ENCODE measurements around the gene TP53BP2.
A peak's percentile ranks its signal among the peaks of the same experiment; 100 is the strongest.

Gene TP53BP2

DNA sequence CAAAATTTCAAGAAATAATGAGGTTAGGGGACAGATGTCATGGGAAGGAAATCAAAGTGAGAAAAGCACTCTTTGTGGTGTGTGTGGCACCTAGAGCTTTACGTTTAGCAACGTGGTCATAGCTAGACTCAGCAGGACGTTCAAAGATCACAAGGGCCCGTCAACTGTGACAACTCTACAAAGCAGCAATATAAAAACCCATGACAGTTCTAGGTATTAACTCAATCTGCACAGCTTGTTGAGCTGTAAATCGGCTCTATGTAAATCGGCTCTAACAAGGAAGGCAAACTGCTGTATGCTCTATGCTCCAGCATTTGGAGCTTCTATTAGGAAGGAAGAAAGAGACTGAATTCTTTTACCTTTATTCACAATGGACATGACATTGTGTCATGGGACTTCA is 64.8 kb downstream of the TP53BP2 start:
- H3K4me1 ChIP-seq (ENCODE audit: control insufficient read depth in 5 of 5, insufficient read depth in 5 of 5, low read length in 5 of 5) = peaks cover 0 to 8% (median 2%) of the 10 kb centered on the region in 5 donors
- no peak overlapping the region for H3K27ac ChIP-seq (ENCODE audit: low read depth, low read length)
- H3K9ac ChIP-seq (ENCODE audit: low read length in 5 of 5) = no peak overlapping the region
- no peak overlapping the region for H3K4me3 ChIP-seq (ENCODE audit: low read depth in 1 of 5, low read length in 5 of 5)
- no peaks in the 10 kb centered on the region for H3K27me3 ChIP-seq (ENCODE audit: control insufficient read depth in 5 of 5, insufficient read depth in 4 of 5, low read length in 5 of 5)
- peaks cover 10 to 48% (median 40%) of the 10 kb centered on the region in 5 donors for H3K36me3 ChIP-seq (ENCODE audit: control insufficient read depth in 5 of 5, insufficient read depth in 5 of 5, low read length in 5 of 5)
- H3K9me3 ChIP-seq (ENCODE audit: control insufficient read depth in 5 of 5, low read length in 5 of 5) = no peaks in the 10 kb centered on the region

DNA sequence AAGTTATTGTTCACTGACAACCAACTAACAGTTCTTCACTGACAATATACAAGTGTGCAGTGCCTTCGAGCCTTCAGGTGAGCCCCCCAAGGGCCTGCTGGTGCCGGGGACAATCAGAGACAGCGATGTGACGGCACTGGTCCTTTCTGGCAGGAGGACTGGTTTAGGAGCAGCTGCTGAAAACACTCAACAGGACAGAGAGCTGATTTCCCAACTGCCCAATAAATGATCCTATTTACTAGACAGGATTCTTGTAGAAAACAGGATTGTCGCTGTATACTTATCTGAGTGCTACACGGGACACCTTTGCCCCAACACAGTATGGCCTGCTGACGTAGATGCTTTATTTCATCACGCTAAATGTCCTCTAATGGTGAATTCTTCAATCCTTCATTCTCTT is 65.4 kb downstream of the TP53BP2 start:
- H3K4me3 ChIP-seq (ENCODE audit: low read depth in 1 of 5, low read length in 5 of 5) = no peak overlapping the region
- peaks cover 10 to 54% (median 43%) of the 10 kb centered on the region in 5 donors for H3K36me3 ChIP-seq (ENCODE audit: control insufficient read depth in 5 of 5, insufficient read depth in 5 of 5, low read length in 5 of 5)
- H3K4me1 ChIP-seq (ENCODE audit: control insufficient read depth in 5 of 5, insufficient read depth in 5 of 5, low read length in 5 of 5) = peaks cover 2 to 15% (median 4%) of the 10 kb centered on the region in 5 donors
- H3K9me3 ChIP-seq (ENCODE audit: control insufficient read depth in 5 of 5, low read length in 5 of 5) = no peaks in the 10 kb centered on the region
- H3K27ac ChIP-seq (ENCODE audit: low read depth, low read length) = no peak overlapping the region
- no peak overlapping the region for H3K9ac ChIP-seq (ENCODE audit: low read length in 5 of 5)
- H3K27me3 ChIP-seq (ENCODE audit: control insufficient read depth in 5 of 5, insufficient read depth in 4 of 5, low read length in 5 of 5) = no peaks in the 10 kb centered on the region

DNA sequence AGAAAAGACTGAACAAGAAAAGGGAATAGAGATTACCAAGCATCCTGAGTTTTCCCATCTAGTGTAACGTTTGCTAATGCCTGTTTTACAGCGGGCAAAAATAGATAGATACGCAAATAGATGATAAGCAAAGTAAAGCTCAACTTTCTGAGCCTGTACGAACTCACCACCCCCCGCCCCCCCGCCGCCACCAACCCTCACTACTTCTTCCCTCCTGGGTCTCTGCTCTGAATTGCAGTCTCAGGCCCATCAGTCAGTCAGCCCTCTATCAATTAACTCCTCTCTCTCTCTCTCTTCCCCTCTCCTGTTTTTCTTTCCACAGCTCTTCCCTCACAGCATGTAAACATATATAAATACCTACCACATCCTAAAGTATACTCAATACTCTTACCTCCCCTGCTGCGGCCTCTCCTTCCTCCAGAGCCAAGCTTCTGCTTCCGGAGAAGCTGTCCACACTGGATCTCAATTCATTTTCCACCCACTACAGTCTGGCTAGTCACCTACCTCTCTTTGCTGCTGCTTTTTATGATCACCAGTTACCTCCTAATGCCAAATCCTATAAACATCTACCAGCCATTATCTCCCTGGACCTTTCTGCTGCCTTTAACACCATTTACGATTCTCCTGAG is 68.8 kb downstream of the TP53BP2 start:
- H3K27ac ChIP-seq (ENCODE audit: low read depth, low read length) = peak overlapping the region; percentile 73
- H3K36me3 ChIP-seq (ENCODE audit: control insufficient read depth in 5 of 5, insufficient read depth in 5 of 5, low read length in 5 of 5) = peaks cover 15 to 74% (median 59%) of the 10 kb centered on the region in 5 donors
- H3K4me3 ChIP-seq (ENCODE audit: low read depth in 1 of 5, low read length in 5 of 5) = no peak overlapping the region
- H3K4me1 ChIP-seq (ENCODE audit: control insufficient read depth in 5 of 5, insufficient read depth in 5 of 5, low read length in 5 of 5) = peaks cover 5 to 30% (median 13%) of the 10 kb centered on the region in 5 donors
- H3K27me3 ChIP-seq (ENCODE audit: control insufficient read depth in 5 of 5, insufficient read depth in 4 of 5, low read length in 5 of 5) = no peaks in the 10 kb centered on the region
- H3K9me3 ChIP-seq (ENCODE audit: control insufficient read depth in 5 of 5, low read length in 5 of 5) = no peaks in the 10 kb centered on the region
- no peak overlapping the region for H3K9ac ChIP-seq (ENCODE audit: low read length in 5 of 5)

DNA sequence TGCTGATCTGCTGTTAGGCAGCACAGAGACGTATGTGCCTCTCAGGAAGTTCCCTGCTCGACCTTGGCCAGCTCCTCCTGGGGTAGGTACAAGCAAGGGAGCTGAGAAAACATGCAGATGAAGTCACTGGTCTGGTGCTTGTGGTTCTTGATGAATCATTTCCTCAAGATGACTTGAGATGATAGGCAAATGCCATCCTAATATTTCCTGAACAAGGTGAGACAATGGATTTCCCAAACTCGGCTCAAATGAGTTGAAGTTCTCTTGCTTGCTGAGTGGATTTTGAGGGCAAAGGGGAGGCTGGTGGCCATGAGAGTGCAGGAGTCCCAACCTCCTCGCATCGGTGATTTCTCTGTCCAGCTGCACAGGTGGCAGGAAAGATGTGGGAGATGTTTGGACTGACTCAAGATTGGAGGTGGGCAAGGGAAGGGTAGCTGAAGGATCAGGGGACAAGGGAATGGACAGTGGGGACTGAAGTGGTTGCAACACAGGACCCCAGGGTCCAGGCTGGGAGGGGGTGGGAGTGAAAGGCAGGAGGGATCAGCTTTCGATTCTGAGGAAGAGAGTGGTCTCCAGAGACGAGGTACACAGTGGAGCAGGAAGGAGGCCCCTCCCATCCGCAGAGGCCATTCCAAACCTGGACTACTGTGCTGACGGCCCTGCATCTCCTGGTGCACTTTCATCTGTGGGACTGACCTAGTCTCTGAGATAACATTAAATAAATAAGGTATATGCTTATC is 69.5 kb downstream of the TP53BP2 start:
- peaks cover 5 to 37% (median 17%) of the 10 kb centered on the region in 5 donors for H3K4me1 ChIP-seq (ENCODE audit: control insufficient read depth in 5 of 5, insufficient read depth in 5 of 5, low read length in 5 of 5)
- no peaks in the 10 kb centered on the region for H3K27me3 ChIP-seq (ENCODE audit: control insufficient read depth in 5 of 5, insufficient read depth in 4 of 5, low read length in 5 of 5)
- H3K9ac ChIP-seq (ENCODE audit: low read length in 5 of 5) = no peak overlapping the region
- peaks cover 20 to 81% (median 65%) of the 10 kb centered on the region in 5 donors for H3K36me3 ChIP-seq (ENCODE audit: control insufficient read depth in 5 of 5, insufficient read depth in 5 of 5, low read length in 5 of 5)
- H3K9me3 ChIP-seq (ENCODE audit: control insufficient read depth in 5 of 5, low read length in 5 of 5) = no peaks in the 10 kb centered on the region
- no peak overlapping the region for H3K4me3 ChIP-seq (ENCODE audit: low read depth in 1 of 5, low read length in 5 of 5)
- H3K27ac ChIP-seq (ENCODE audit: low read depth, low read length) = peak overlapping the region; percentile 73

DNA sequence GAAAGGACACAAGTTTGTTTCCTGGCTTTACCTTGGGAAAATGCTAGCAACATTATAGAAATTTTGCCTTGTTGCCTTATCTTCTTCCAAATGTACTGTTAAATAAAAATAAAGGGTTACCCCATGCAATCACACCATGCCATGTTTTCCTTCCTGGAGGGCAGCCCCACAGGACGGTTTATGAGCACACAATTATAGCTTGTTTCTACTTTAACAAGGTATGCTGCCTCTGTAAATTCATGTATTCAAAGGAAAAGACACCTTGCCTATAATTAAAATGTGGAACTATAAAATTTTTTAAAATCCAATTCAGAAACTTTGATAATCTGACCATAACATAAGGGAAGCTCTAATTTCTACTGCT is 70.1 kb downstream of the TP53BP2 start:
- H3K4me1 ChIP-seq (ENCODE audit: control insufficient read depth in 5 of 5, insufficient read depth in 5 of 5, low read length in 5 of 5) = peaks cover 7 to 42% (median 22%) of the 10 kb centered on the region in 5 donors
- peak overlapping the region; percentile 73 for H3K27ac ChIP-seq (ENCODE audit: low read depth, low read length)
- no peak overlapping the region for H3K9ac ChIP-seq (ENCODE audit: low read length in 5 of 5)
- H3K9me3 ChIP-seq (ENCODE audit: control insufficient read depth in 5 of 5, low read length in 5 of 5) = no peaks in the 10 kb centered on the region
- H3K4me3 ChIP-seq (ENCODE audit: low read depth in 1 of 5, low read length in 5 of 5) = no peak overlapping the region
- H3K36me3 ChIP-seq (ENCODE audit: control insufficient read depth in 5 of 5, insufficient read depth in 5 of 5, low read length in 5 of 5) = peaks cover 15 to 87% (median 67%) of the 10 kb centered on the region in 5 donors
- H3K27me3 ChIP-seq (ENCODE audit: control insufficient read depth in 5 of 5, insufficient read depth in 4 of 5, low read length in 5 of 5) = no peaks in the 10 kb centered on the region

DNA sequence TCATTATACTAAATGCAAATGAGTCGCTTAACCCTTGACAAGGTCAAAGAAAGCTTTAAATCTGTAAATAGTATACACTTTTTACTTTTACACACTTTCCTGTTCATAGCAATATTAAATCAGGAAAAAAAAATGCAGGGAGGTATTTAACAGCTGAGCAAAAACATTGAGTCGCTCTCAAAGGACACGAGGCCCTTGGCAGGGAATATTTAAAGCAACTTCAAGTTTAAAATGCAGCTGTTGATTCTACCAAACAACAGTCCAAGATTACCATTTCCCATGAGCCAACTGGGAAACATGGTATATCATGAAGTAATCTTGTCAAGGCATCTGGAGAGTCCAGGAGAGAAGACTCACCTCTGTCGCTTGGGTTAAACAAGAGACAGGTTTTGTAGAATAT is 70.7 kb downstream of the TP53BP2 start:
- Histone ChIP-seq H3K4me3 (ENCODE audit: low read depth in 1 of 5, low read length in 5 of 5) (no peak overlapping the region), H3K9me3 (ENCODE audit: control insufficient read depth in 5 of 5, low read length in 5 of 5) (no peaks in the 10 kb centered on the region), H3K4me1 (ENCODE audit: control insufficient read depth in 5 of 5, insufficient read depth in 5 of 5, low read length in 5 of 5) (peaks cover 7 to 45% (median 24%) of the 10 kb centered on the region in 5 donors), H3K36me3 (ENCODE audit: control insufficient read depth in 5 of 5, insufficient read depth in 5 of 5, low read length in 5 of 5) (peaks cover 16 to 87% (median 68%) of the 10 kb centered on the region in 5 donors), H3K27me3 (ENCODE audit: control insufficient read depth in 5 of 5, insufficient read depth in 4 of 5, low read length in 5 of 5) (no peaks in the 10 kb centered on the region), H3K9ac (ENCODE audit: low read length in 5 of 5) (no peak overlapping the region), H3K27ac (ENCODE audit: low read depth, low read length) (peak overlapping the region; percentile 73)

DNA sequence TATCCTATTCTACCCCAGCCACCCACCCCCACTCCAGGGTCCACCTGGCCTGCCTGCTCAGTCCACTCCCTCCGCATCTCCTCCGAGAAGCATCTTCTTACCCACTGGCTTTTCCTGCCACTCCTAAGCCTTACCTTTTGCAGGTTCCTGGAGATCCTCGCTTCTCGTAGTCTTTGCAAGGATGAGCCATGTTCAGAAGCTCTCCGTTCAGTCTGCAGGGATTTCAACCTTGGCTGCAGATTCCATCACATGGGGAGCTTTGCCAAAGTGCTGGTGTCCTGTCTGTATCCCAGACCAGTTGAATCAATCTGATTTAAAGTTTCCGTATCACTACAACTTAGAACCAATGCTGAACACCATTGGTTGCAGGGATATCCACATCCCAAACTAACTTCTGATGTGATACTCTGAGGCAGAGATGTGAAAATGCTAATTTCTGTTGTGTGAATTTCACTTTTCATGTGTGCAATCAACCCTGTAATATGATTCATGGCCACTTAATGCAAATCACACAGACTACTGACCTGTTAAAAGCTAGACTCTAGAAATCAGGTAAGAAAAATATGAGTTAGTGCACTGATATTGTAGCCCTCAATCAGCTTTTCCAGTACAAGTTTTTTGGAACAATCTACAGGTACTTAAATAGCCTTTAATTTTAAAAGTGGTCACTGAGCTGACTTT is 71.5 kb downstream of the TP53BP2 start:
- no peaks in the 10 kb centered on the region for H3K9me3 ChIP-seq (ENCODE audit: control insufficient read depth in 5 of 5, low read length in 5 of 5)
- H3K9ac ChIP-seq (ENCODE audit: low read length in 5 of 5) = no peak overlapping the region
- peaks cover 17 to 90% (median 75%) of the 10 kb centered on the region in 5 donors for H3K36me3 ChIP-seq (ENCODE audit: control insufficient read depth in 5 of 5, insufficient read depth in 5 of 5, low read length in 5 of 5)
- H3K27ac ChIP-seq (ENCODE audit: low read depth, low read length) = peak overlapping the region; percentile 73
- H3K4me3 ChIP-seq (ENCODE audit: low read depth in 1 of 5, low read length in 5 of 5) = no peak overlapping the region
- no peaks in the 10 kb centered on the region for H3K27me3 ChIP-seq (ENCODE audit: control insufficient read depth in 5 of 5, insufficient read depth in 4 of 5, low read length in 5 of 5)
- peaks cover 7 to 45% (median 24%) of the 10 kb centered on the region in 5 donors for H3K4me1 ChIP-seq (ENCODE audit: control insufficient read depth in 5 of 5, insufficient read depth in 5 of 5, low read length in 5 of 5)

DNA sequence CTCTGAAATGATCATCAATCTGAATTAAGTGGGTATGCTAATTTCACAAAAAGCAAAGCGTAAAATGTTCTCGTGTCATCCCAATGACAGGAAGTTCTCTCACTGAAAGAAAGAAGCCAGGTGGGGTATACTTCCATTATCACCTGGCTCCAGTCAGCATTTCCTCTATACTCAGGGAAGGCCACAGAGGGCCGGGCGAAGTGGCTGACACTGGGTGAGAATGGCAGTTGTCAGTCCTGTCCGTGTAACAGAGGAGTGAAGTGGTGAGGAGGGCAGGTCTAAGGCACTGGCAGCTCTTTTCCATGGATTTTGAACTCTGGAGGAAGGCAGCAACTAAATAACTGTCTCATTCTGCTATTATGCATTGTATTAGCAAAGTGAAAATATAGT is 73.0 kb downstream of the TP53BP2 start:
- Histone ChIP-seq H3K9me3 (ENCODE audit: control insufficient read depth in 5 of 5, low read length in 5 of 5) (no peaks in the 10 kb centered on the region), H3K27me3 (ENCODE audit: control insufficient read depth in 5 of 5, insufficient read depth in 4 of 5, low read length in 5 of 5) (no peaks in the 10 kb centered on the region), H3K9ac (ENCODE audit: low read length in 5 of 5) (no peak overlapping the region), H3K36me3 (ENCODE audit: control insufficient read depth in 5 of 5, insufficient read depth in 5 of 5, low read length in 5 of 5) (peaks cover 17 to 83% (median 67%) of the 10 kb centered on the region in 5 donors), H3K4me3 (ENCODE audit: low read depth in 1 of 5, low read length in 5 of 5) (no peak overlapping the region), H3K27ac (ENCODE audit: low read depth, low read length) (no peak overlapping the region), H3K4me1 (ENCODE audit: control insufficient read depth in 5 of 5, insufficient read depth in 5 of 5, low read length in 5 of 5) (peaks cover 7 to 45% (median 24%) of the 10 kb centered on the region in 5 donors)

DNA sequence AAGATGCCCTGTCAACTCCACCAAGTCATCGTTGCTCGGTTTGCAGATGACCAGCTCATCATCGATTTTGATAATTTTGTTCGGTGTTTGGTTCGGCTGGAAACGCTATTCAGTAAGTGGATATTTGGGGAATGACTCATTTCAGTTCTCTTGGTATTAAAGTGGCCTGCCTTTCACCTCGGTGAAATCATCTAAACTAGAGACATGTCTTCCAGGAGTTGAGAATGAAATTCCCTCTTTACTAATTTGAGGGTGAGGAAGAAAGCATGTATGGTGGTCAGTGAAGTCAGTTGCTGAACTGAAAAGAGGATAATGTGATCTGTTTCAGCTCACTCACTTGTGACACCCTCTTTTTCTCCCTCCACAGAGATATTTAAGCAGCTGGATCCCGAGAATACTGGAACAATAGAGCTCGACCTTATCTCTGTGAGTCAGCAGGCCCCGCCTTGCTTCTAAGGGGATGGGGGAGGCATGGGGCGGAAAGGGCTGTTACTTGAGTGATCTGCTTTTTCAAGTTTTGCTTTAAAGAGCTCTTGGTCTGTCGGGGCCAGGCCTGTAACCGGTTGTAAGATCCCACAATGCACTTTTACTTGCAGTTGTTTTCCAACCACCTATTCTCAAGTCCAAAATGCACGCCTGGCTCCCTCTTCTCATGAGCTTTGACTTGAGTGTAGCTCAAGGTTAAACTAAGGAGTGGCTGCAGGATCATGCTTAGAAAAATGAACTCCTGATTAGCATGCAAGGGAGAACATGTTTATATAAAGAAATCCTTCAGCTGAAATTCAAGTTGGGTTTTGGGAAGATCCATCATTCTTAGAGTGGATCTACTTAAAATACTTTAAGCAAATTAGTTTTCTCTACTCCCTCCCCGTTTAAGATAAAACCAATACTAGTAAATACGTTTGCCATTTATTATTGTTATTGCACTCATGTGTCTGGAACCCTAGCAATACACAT is 73.7 kb downstream of the TP53BP2 start:
- H3K4me3 ChIP-seq (ENCODE audit: low read depth in 1 of 5, low read length in 5 of 5) = no peak overlapping the region
- H3K9ac ChIP-seq (ENCODE audit: low read length in 5 of 5) = no peak overlapping the region
- peak overlapping the region; percentile 56 for H3K27ac ChIP-seq (ENCODE audit: low read depth, low read length)
- peaks cover 7 to 45% (median 24%) of the 10 kb centered on the region in 5 donors for H3K4me1 ChIP-seq (ENCODE audit: control insufficient read depth in 5 of 5, insufficient read depth in 5 of 5, low read length in 5 of 5)
- peaks cover 17 to 78% (median 67%) of the 10 kb centered on the region in 5 donors for H3K36me3 ChIP-seq (ENCODE audit: control insufficient read depth in 5 of 5, insufficient read depth in 5 of 5, low read length in 5 of 5)
- no peaks in the 10 kb centered on the region for H3K27me3 ChIP-seq (ENCODE audit: control insufficient read depth in 5 of 5, insufficient read depth in 4 of 5, low read length in 5 of 5)
- no peaks in the 10 kb centered on the region for H3K9me3 ChIP-seq (ENCODE audit: control insufficient read depth in 5 of 5, low read length in 5 of 5)

Data from subcutaneous abdominal adipose tissue (tissue), 5 donors.